BE2C (cell line): ENCODE data around the gene PIN1.

Experiments
- DNase-seq: peaks from one replicate; pipeline ENCODE4 v3.0.0-alpha.2; 2020
- H3K27me3 ChIP-seq: fragments of 250-450 bp; sonication (Bioruptor Pico); 2 replicates; pipeline ENCODE4 v1.5.1; 2020; ENCODE audit warnings: mild to moderate bottlenecking
- H3K36me3 ChIP-seq: fragments of 250-450 bp; sonication (Bioruptor Pico); 2 replicates; pipeline ENCODE4 v1.5.1; 2020; ENCODE audit warnings: mild to moderate bottlenecking
- H3K4me1 ChIP-seq: fragments of 250-450 bp; sonication (Bioruptor Pico); 2 replicates; pipeline ENCODE4 v1.5.1; 2020
- H3K4me3 ChIP-seq: 2 replicates; pipeline ENCODE4 v1.5.1; 2011; ENCODE audit warnings: low read depth, low read length
- H3K9me3 ChIP-seq: fragments of 250-450 bp; sonication (Bioruptor Pico); 2 replicates; pipeline ENCODE4 v1.5.1; 2020
- CTCF ChIP-seq: IDR thresholded peaks from 2 replicates; pipeline ENCODE4 v1.5.1; 2012; ENCODE audit warnings: mild to moderate bottlenecking, low read depth, low read length

PIN1 gene

GRCh38 chr19:9791552-9792205, 43.4 kb upstream of the PIN1 start:
- Histone ChIP-seq H3K9me3 (no peaks in the 10 kb centered on the region), H3K36me3 (no peaks in the 10 kb centered on the region), H3K4me1 (peaks cover 5% of the 10 kb centered on the region), H3K4me3 (peak overlapping the region; percentile 57), H3K27me3 (no peaks in the 10 kb centered on the region)
- no peak for TF ChIP-seq CTCF
- peak; percentile 98 for DNase-seq

GRCh38 chr19:9792206-9793070, 42.7 kb upstream of the PIN1 start:
- Histone ChIP-seq H3K4me1 (peaks cover 5% of the 10 kb centered on the region), H3K4me3 (peak overlapping the region; percentile 69), H3K36me3 (no peaks in the 10 kb centered on the region), H3K27me3 (no peaks in the 10 kb centered on the region), H3K9me3 (no peaks in the 10 kb centered on the region)
- peak; percentile 98 for DNase-seq
- TF ChIP-seq CTCF, result no peak

DNA sequence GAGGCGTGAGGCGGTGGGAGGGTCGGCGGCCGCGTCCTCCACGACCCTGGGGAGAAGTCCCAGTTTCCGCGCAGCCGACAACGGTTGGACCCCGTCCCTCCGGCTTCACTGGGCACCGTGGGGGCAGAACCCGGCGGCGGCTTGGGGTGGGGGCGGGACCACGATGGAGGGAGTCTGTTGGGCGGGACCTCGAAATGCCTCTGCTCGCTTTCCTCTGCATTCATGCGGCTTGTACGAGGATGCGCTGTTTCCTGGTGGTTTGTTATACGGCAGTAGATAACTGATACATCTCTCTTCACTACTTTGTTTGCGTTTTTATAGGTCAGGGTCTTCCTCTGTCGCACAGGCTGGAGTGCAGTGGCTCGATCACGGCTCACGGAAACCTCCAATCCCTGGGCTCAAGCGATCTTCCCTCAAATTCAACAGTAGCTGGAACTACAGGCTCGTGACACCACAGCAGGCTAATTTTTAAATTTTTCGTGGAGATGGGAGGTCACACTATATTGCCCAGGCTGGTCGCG, 42.0 kb upstream of the PIN1 start:
- Histone ChIP-seq H3K4me3 (peak overlapping the region; percentile 69), H3K9me3 (no peaks in the 10 kb centered on the region), H3K36me3 (no peaks in the 10 kb centered on the region), H3K27me3 (no peaks in the 10 kb centered on the region), H3K4me1 (peaks cover 5% of the 10 kb centered on the region)
- no peak for TF ChIP-seq CTCF
- DNase-seq, result peak; percentile 61

DNA sequence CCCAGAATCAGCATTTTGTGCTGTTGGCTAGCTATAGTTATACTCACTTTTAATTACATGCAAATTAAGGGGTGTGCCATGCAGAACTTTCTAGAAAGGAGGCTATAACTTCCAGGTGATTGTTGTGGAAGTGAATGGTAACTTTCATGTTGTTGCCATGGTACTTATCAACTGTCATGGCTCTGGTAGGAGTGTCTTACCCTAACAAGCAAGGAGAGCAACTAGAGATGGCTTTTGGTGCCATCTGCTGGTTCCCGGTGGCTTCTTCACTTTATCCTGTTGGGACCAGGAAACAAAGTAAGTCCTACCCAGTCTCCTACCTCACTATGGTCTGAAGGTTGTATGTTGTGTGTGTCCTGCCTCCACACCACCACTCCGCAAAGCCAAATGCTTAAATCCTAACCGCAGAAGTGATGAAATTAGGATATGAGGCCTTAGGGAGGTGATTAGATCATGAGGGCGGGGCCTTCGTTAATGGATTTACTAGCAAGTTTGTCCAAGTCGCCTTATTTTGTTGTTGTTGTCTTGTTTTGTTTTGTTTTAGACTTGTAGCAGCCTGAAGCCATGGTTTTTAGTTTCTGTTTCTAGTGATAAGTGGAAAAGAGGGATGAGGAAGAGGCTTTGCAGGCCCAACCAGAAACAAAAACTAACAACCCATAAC, 38.9 kb upstream of the PIN1 start:
- peak; percentile 96 for TF ChIP-seq CTCF
- Histone ChIP-seq H3K9me3 (no peaks in the 10 kb centered on the region), H3K4me3 (no peak overlapping the region), H3K27me3 (no peaks in the 10 kb centered on the region), H3K4me1 (peaks cover 4% of the 10 kb centered on the region), H3K36me3 (no peaks in the 10 kb centered on the region)
- peak; percentile 80 for DNase-seq

DNA sequence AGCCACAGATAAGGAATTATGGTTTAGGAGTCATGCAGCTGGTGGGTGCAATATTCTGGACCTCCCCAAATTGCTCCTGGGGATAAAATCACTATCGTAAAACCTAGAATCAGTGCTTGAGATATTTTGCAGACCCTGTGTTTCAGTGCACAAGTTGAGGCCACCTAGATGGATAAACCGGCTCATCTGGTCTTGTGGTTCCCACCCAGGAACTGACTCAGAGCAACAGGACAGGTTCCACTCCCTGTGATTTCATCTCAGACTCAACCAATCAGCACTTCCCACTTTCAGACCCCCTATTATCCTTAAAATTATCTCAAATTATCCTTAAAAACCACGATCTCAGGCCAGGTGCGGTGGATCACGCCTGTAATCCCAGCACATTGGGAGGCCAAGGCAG, 37.2 kb upstream of the PIN1 start:
- no peak for TF ChIP-seq CTCF
- Histone ChIP-seq H3K9me3 (no peaks in the 10 kb centered on the region), H3K36me3 (no peaks in the 10 kb centered on the region), H3K4me3 (no peak overlapping the region), H3K4me1 (peaks cover 2% of the 10 kb centered on the region; the same call in 1 of the 2 replicates), H3K27me3 (no peaks in the 10 kb centered on the region)
- DNase-seq, result no peak
